ENCODE results near the gene DNAJA4. TPM values are rescaled to one million over a fixed set of nuclear protein-coding genes. Genes with fewer than 3 reads are reported as not detected.

Gene DNAJA4
- polyA plus RNA-seq, 1 donor from 2014 or later = 0.66 TPM

- Histone ChIP-seq H3K9me2 (ENCODE audit: insufficient read depth, low read length) (no peaks in the 10 kb centered on the region), H4K20me1 (ENCODE audit: insufficient read depth) (no peaks in the 10 kb centered on the region), H3K36me3 (ENCODE audit: insufficient read depth, low read length) (no peaks in the 10 kb centered on the region), H2AFZ (ENCODE audit: low read depth, low read length) (no peak overlapping the region), H3F3A (ENCODE audit: insufficient read depth, low read length, poor library complexity, severe bottlenecking) (no peaks in the 10 kb centered on the region), H3K4me2 (ENCODE audit: low read length) (no peak overlapping the region), H3K27ac (ENCODE audit: low read length) (no peak overlapping the region), H3K79me2 (replicated peaks; ENCODE audit: insufficient read depth, low read length) (no peaks in the 10 kb centered on the region), H3K9me3 (ENCODE audit: low read length) (no peaks in the 10 kb centered on the region), H3K27me3 (ENCODE audit: insufficient read depth, low read depth, low read length) (no peaks in the 10 kb centered on the region), H3K4me3 (ENCODE audit: low read length) (no peak overlapping the region), H3K9ac (ENCODE audit: low read length) (no peak overlapping the region)
- TF ChIP-seq, protein P1, sequence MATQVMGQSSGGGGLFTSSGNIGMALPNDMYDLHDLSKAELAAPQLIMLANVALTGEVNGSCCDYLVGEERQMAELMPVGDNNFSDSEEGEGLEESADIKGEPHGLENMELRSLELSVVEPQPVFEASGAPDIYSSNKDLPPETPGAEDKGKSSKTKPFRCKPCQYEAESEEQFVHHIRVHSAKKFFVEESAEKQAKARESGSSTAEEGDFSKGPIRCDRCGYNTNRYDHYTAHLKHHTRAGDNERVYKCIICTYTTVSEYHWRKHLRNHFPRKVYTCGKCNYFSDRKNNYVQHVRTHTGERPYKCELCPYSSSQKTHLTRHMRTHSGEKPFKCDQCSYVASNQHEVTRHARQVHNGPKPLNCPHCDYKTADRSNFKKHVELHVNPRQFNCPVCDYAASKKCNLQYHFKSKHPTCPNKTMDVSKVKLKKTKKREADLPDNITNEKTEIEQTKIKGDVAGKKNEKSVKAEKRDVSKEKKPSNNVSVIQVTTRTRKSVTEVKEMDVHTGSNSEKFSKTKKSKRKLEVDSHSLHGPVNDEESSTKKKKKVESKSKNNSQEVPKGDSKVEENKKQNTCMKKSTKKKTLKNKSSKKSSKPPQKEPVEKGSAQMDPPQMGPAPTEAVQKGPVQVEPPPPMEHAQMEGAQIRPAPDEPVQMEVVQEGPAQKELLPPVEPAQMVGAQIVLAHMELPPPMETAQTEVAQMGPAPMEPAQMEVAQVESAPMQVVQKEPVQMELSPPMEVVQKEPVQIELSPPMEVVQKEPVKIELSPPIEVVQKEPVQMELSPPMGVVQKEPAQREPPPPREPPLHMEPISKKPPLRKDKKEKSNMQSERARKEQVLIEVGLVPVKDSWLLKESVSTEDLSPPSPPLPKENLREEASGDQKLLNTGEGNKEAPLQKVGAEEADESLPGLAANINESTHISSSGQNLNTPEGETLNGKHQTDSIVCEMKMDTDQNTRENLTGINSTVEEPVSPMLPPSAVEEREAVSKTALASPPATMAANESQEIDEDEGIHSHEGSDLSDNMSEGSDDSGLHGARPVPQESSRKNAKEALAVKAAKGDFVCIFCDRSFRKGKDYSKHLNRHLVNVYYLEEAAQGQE (IDR thresholded peaks at IDR 0.05; ENCODE audit: borderline replicate concordance) = no peak
- TF ChIP-seq MXI1 (conservative IDR thresholded peaks at IDR 0.05; ENCODE audit: poor library complexity, severe bottlenecking) = no peak
- TF ChIP-seq EZH2 (IDR thresholded peaks at IDR 0.05; ENCODE audit: borderline replicate concordance, insufficient read depth, low read length, poor library complexity, severe bottlenecking) = no peak
- TF ChIP-seq TAF1 (IDR thresholded peaks at IDR 0.05; ENCODE audit: low read depth) = no peak
- TF ChIP-seq RAD21 (conservative IDR thresholded peaks at IDR 0.05) = no peak
- no peak for TF ChIP-seq SMC3 (conservative IDR thresholded peaks at IDR 0.05; ENCODE audit: poor library complexity)
- TF ChIP-seq CTCF (IDR thresholded peaks at IDR 0.05; ENCODE audit: poor library complexity, severe bottlenecking) = no peak
- no peak for TF ChIP-seq POLR2AphosphoS5 (IDR thresholded peaks at IDR 0.05)
- TF ChIP-seq EP300 (conservative IDR thresholded peaks at IDR 0.05; ENCODE audit: poor library complexity, severe bottlenecking) = no peak
Measured at GRCh38 chr15:78324144-78324543, 59.8 kb downstream of the DNAJA4 start.

DNA sequence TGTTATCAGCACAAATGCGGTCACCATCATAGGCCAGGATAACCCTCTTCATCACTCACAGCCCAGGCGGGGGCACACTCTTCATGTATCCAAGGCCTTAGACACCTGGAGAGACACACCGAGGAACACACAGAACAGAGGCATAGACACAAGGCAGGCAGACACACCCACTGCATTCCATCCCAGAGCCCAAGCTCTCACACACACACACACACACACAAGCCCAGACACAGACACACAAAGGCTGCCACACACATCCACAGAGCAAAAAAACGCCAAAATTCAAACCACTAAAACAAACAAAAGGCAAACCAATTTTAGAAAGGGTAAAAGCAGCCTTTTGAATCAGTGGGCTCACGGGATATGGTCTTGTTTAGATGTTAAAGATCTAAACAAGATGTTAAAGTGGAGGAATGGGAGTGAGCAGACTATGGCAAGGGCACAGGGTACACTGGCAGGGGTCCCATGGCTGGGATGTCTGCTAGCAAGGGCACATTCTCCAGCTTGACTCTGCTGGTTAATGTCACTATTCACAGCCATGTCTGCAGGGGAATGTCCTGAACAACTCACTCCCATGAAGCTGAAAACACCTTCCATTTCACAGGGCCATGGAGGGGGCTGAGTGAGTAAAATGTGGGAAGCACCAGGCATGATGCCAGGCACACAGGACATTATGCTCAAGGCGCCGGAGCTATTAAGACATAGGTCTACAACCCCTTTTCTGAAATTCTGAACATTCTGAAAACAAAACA lies 60.9 kb downstream of the DNAJA4 start:
- no peaks in the 10 kb centered on the region for H3K9me2 ChIP-seq (ENCODE audit: insufficient read depth, low read length)
- H3F3A ChIP-seq (ENCODE audit: insufficient read depth, low read length, poor library complexity, severe bottlenecking) = no peaks in the 10 kb centered on the region
- no peak overlapping the region for H3K27ac ChIP-seq (ENCODE audit: low read length)
- no peaks in the 10 kb centered on the region for H4K20me1 ChIP-seq (ENCODE audit: insufficient read depth)
- H3K9me3 ChIP-seq (ENCODE audit: low read length) = no peaks in the 10 kb centered on the region
- H3K4me3 ChIP-seq (ENCODE audit: low read length) = no peak overlapping the region
- no peaks in the 10 kb centered on the region for H3K79me2 ChIP-seq (replicated peaks; ENCODE audit: insufficient read depth, low read length)
- H3K9ac ChIP-seq (ENCODE audit: low read length) = no peak overlapping the region
- no peaks in the 10 kb centered on the region for H3K36me3 ChIP-seq (ENCODE audit: insufficient read depth, low read length)
- no peak overlapping the region for H2AFZ ChIP-seq (ENCODE audit: low read depth, low read length)
- no peaks in the 10 kb centered on the region for H3K27me3 ChIP-seq (ENCODE audit: insufficient read depth, low read depth, low read length)
- H3K4me2 ChIP-seq (ENCODE audit: low read length) = no peak overlapping the region
- TF ChIP-seq RAD21 (conservative IDR thresholded peaks at IDR 0.05) = no peak
- no peak for TF ChIP-seq MXI1 (conservative IDR thresholded peaks at IDR 0.05; ENCODE audit: poor library complexity, severe bottlenecking)
- TF ChIP-seq EZH2 (IDR thresholded peaks at IDR 0.05; ENCODE audit: borderline replicate concordance, insufficient read depth, low read length, poor library complexity, severe bottlenecking) = no peak
- TF ChIP-seq EP300 (conservative IDR thresholded peaks at IDR 0.05; ENCODE audit: poor library complexity, severe bottlenecking) = no peak
- no peak for TF ChIP-seq TAF1 (IDR thresholded peaks at IDR 0.05; ENCODE audit: low read depth)
- TF ChIP-seq SMC3 (conservative IDR thresholded peaks at IDR 0.05; ENCODE audit: poor library complexity) = no peak
- TF ChIP-seq POLR2AphosphoS5 (IDR thresholded peaks at IDR 0.05) = no peak
- TF ChIP-seq, protein P1 (IDR thresholded peaks at IDR 0.05; ENCODE audit: borderline replicate concordance) = no peak
- TF ChIP-seq CTCF (IDR thresholded peaks at IDR 0.05; ENCODE audit: poor library complexity, severe bottlenecking) = no peak

Data from neural cell (in vitro differentiated cells).